ENCODE measurements around the gene WDR90.

DNA sequence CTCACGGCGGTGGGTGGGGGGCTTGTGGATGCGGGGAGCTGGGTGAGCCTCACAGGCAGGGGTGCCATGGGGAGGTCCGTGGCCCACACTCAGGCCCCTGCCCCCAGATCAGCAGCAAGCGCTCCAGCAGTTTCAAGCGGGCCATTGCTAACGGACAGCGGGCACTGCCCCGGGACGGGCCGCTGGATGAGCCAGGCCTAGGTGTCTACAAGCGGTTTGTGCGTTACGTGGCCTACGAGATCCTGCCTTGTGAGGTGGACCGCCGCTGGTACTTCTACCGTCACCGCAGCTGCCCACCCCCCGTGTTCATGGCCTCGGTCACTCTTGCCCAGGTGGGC lies 27.4 kb downstream of the WDR90 start:
- TF ChIP-seq, protein P1, sequence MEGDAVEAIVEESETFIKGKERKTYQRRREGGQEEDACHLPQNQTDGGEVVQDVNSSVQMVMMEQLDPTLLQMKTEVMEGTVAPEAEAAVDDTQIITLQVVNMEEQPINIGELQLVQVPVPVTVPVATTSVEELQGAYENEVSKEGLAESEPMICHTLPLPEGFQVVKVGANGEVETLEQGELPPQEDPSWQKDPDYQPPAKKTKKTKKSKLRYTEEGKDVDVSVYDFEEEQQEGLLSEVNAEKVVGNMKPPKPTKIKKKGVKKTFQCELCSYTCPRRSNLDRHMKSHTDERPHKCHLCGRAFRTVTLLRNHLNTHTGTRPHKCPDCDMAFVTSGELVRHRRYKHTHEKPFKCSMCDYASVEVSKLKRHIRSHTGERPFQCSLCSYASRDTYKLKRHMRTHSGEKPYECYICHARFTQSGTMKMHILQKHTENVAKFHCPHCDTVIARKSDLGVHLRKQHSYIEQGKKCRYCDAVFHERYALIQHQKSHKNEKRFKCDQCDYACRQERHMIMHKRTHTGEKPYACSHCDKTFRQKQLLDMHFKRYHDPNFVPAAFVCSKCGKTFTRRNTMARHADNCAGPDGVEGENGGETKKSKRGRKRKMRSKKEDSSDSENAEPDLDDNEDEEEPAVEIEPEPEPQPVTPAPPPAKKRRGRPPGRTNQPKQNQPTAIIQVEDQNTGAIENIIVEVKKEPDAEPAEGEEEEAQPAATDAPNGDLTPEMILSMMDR (tag by site-specific recombination; IDR thresholded peaks at IDR 0.05), result no peak
- TF ChIP-seq ZIC2 (tag by site-specific recombination; IDR thresholded peaks at IDR 0.05) (no peak), SP3 (tag by site-specific recombination; IDR thresholded peaks at IDR 0.05) (no peak), KLF8 (tag by site-specific recombination; IDR thresholded peaks at IDR 0.05) (no peak), HOXA7 (CRISPR knock-in tag; IDR thresholded peaks at IDR 0.05; ENCODE audit: borderline replicate concordance) (no peak), MZF1 (tag by site-specific recombination; IDR thresholded peaks at IDR 0.05; ENCODE audit: borderline replicate concordance) (no peak)
- TF ChIP-seq, protein P2, sequence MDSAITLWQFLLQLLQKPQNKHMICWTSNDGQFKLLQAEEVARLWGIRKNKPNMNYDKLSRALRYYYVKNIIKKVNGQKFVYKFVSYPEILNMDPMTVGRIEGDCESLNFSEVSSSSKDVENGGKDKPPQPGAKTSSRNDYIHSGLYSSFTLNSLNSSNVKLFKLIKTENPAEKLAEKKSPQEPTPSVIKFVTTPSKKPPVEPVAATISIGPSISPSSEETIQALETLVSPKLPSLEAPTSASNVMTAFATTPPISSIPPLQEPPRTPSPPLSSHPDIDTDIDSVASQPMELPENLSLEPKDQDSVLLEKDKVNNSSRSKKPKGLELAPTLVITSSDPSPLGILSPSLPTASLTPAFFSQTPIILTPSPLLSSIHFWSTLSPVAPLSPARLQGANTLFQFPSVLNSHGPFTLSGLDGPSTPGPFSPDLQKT (IDR thresholded peaks at IDR 0.05; ENCODE audit: borderline replicate concordance, low read depth, low read length), result no peak

Measured in HEK293 (cell line).